Ovary (tissue), 3 donors: ENCODE results near the gene KMT2B.

Experiments
- EP300 ChIP-seq: sonication (generic); formaldehyde crosslinking; IDR thresholded peaks from one replicate; pipeline ENCODE4 v1.6.1; 2017; ENCODE audit warnings: antibody characterized with exemption
- TF ChIP-seq, protein P1 (sequence below), 3 donors: fragments of 450-650 bp in 2 of 3; fragments of 200-600 bp in 1 of 3; IDR thresholded peaks; one replicate each; pipeline versions ENCODE4 v1.5.1 to v1.8.0; 2016 to 2022; ENCODE audit warnings: antibody characterized with exemption in 3 of 3, mild to moderate bottlenecking in 1 of 3
- donor health status: DM: no; HTN: no; CAD: no.

DNA sequence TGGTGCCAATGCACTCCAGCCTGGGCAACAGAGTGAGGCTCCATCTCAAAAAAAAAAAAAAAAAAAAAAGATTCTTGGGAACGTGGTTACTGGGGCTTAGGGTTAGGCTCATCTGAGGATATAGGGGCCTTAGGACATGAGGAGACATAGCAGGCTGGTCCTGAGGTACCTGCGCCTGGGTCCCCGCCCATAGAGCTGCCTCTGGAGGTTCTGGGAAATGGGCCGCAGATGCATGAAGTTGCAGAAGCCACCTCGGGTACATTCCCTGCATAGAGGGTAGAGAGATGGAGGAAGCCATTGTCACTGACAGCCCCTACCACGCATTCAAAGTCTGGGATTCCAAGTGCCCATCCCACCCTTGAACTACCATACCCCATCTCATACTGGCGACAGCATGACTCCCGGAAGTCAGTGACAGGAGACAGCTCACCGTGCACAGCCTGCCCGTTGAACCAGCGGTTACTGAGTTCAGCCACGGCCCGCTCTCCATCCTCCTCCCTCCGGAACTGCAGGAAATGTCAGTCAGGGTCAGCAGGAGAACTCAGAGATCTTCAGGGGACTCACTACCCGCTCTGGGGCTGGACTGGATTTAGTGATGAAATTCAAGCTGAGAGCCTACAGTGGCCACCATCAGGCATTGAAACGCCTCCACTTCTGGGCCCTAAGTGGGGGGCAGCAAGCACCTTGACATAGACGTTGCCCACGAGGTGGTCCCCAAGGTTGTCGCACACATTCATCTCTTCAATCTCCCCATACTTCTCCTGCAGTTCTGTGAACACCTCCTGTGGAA lies 26.0 kb downstream of the KMT2B start:
- no peak for TF ChIP-seq EP300
- TF ChIP-seq, protein P1, sequence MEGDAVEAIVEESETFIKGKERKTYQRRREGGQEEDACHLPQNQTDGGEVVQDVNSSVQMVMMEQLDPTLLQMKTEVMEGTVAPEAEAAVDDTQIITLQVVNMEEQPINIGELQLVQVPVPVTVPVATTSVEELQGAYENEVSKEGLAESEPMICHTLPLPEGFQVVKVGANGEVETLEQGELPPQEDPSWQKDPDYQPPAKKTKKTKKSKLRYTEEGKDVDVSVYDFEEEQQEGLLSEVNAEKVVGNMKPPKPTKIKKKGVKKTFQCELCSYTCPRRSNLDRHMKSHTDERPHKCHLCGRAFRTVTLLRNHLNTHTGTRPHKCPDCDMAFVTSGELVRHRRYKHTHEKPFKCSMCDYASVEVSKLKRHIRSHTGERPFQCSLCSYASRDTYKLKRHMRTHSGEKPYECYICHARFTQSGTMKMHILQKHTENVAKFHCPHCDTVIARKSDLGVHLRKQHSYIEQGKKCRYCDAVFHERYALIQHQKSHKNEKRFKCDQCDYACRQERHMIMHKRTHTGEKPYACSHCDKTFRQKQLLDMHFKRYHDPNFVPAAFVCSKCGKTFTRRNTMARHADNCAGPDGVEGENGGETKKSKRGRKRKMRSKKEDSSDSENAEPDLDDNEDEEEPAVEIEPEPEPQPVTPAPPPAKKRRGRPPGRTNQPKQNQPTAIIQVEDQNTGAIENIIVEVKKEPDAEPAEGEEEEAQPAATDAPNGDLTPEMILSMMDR (IDR thresholded peaks at IDR 0.05) = no peak
